ENCODE data around the gene NT5DC2. TPM values are rescaled to one million over a fixed set of nuclear protein-coding genes. Genes with fewer than 3 reads are reported as not detected.

NT5DC2 gene
- polyA plus RNA-seq, 1 experiment, result 97.9 TPM

DNA sequence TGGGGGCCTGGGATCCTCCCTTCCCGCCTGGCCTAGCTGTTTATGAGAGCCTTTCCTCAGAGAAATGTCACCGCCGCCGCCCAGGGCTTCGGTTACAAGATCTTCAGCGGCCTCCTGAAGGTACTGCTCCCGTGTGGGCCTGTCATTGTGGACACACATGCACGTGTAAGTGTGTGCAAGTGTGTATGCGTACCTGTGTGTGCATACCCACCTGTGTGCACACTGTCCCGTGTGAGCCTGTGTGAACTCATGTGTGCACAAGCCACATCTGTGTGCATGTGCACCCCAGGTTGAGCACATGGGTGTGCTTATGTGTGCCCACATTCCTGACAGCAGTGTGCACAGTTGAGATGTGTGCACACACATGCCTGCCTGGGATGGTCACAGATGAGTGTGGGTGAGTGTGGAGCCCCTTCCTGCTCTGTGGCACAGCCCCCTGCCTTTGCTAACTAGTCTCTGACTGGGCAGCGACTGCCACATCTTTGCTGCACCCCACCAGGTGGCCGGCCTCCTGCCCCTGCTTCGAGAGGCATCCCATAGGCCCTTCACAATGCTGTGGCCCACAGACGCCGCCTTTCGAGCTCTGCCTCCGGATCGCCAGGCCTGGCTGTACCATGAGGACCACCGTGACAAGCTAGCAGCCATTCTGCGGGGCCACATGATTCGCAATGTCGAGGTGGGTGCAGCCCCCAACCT lies 14.1 kb downstream of the NT5DC2 start:
- Histone ChIP-seq H3K27ac (ENCODE audit: low read depth, low read length) (no peak overlapping the region), H3K4me3 (ENCODE audit: low read depth, low read length) (no peak overlapping the region), H3K9me3 (ENCODE audit: control insufficient read depth, insufficient read depth, low read length) (no peaks in the 10 kb centered on the region; the same call in 1 of the 2 replicates), H3K27me3 (ENCODE audit: control insufficient read depth, insufficient read depth, low read length) (no peaks in the 10 kb centered on the region)
- TF ChIP-seq, protein P1, sequence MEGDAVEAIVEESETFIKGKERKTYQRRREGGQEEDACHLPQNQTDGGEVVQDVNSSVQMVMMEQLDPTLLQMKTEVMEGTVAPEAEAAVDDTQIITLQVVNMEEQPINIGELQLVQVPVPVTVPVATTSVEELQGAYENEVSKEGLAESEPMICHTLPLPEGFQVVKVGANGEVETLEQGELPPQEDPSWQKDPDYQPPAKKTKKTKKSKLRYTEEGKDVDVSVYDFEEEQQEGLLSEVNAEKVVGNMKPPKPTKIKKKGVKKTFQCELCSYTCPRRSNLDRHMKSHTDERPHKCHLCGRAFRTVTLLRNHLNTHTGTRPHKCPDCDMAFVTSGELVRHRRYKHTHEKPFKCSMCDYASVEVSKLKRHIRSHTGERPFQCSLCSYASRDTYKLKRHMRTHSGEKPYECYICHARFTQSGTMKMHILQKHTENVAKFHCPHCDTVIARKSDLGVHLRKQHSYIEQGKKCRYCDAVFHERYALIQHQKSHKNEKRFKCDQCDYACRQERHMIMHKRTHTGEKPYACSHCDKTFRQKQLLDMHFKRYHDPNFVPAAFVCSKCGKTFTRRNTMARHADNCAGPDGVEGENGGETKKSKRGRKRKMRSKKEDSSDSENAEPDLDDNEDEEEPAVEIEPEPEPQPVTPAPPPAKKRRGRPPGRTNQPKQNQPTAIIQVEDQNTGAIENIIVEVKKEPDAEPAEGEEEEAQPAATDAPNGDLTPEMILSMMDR (IDR thresholded peaks at IDR 0.05; ENCODE audit: low read depth, low read length), result no peak
- no peak for DNase-seq (ENCODE audit: low read depth, low spot score)
- ChIA-PET CTCF (interaction anchor here (0.7 kb wide), 1 partner anchor 13 kb away, joined by 3 read pairs; no protein-coding TSS in a partner anchor), POLR2A (no interaction called here)

DNA sequence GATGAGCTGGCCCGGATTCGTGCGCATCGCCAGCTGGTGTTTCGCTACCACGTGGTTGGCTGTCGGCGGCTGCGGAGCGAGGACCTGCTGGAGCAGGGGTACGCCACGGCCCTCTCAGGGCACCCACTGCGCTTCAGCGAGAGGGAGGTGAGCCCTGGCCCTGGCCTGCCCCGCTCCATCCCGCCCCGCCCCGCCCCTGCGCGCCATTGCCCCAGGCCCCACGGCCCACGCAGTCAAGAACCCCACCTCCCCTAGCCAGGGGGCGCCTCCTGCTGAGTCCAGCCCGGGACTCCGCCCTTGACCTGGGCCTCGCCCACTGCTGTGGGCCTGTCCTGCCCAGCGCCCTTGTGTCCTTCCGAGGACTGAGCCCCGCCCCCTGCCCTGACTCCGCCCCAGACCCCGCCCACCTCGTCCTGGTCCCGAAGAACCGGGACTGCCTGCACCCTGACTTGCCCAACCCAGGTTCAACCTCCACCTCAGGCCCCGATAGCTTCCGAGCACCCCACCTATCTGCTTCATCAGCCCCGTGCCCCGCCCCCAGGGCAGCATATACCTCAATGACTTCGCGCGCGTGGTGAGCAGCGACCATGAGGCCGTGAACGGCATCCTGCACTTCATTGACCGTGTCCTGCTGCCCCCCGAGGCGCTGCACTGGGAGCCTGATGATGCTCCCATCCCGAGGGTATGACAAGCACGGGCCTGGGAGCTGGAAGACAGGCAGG lies 14.8 kb downstream of the NT5DC2 start:
- Histone ChIP-seq H3K4me3 (ENCODE audit: low read depth, low read length) (peak overlapping the region; percentile 41), H3K27me3 (ENCODE audit: control insufficient read depth, insufficient read depth, low read length) (peaks cover 3% of the 10 kb centered on the region), H3K9me3 (ENCODE audit: control insufficient read depth, insufficient read depth, low read length) (no peaks in the 10 kb centered on the region; the same call in 1 of the 2 replicates), H3K27ac (ENCODE audit: low read depth, low read length) (no peak overlapping the region)
- ChIA-PET POLR2A (no interaction called here), CTCF (interaction anchor here (0.7 to 0.8 kb wide), 2 partner anchors 13 to 179 kb away, joined by 3 read pairs; no protein-coding TSS in a partner anchor)
- no peak for DNase-seq (ENCODE audit: low read depth, low spot score)
- TF ChIP-seq, protein P1 (IDR thresholded peaks at IDR 0.05; ENCODE audit: low read depth, low read length), result no peak

DNA sequence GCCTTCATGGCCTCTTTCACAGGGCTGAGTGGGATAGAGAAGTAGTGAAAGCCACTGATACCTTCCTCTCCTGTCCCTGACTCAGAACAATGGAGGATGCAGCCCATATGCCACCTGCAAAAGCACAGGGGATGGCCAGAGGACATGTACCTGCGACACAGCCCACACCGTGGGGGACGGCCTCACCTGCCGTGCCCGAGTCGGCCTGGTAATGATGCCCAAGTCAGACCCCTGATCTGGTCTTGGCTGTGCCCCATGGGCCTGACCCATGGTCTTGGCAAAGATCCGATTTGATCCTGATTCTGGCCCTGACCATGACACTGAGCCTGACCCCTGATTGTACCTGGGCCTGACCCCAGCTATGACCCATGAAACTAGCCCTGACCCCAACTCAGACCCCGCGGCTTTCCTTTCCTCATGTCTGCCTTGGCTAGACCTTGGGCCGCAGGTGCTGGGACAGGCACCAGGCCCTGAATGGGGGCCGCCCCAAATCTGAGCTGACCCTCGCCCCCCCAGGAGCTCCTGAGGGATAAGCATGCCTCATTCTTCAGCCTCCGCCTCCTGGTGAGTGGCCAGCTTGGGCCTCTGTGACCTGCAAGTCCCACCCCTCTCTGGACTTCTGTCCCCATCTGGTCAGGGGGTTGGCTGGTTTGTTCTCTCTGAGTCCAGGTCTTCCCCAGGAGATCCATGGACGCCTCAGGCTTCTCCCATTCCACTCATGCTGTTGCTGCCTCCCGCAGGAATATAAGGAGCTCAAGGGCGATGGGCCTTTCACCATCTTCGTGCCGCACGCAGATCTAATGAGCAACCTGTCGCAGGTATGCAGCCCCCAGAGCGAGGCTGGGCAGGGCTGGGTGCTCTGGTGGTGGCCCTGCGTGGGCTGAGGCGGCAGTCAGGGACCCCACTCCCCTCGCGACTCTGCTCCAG lies 15.6 kb downstream of the NT5DC2 start:
- Histone ChIP-seq H3K9me3 (ENCODE audit: control insufficient read depth, insufficient read depth, low read length) (no peaks in the 10 kb centered on the region; the same call in 1 of the 2 replicates), H3K27me3 (ENCODE audit: control insufficient read depth, insufficient read depth, low read length) (peaks cover 11% of the 10 kb centered on the region), H3K4me3 (ENCODE audit: low read depth, low read length) (peak overlapping the region; percentile 41), H3K27ac (ENCODE audit: low read depth, low read length) (no peak overlapping the region)
- TF ChIP-seq, protein P1 (IDR thresholded peaks at IDR 0.05; ENCODE audit: low read depth, low read length), result no peak
- no peak for DNase-seq (ENCODE audit: low read depth, low spot score)
- ChIA-PET CTCF (interaction anchor here (0.8 kb wide), 2 partner anchors 106 to 178 kb away, joined by 3 to 4 read pairs; no protein-coding TSS in a partner anchor), POLR2A (interaction anchor here (1.1 kb wide), 1 partner anchor 14 kb away, joined by 3 read pairs; no protein-coding TSS in a partner anchor)

DNA sequence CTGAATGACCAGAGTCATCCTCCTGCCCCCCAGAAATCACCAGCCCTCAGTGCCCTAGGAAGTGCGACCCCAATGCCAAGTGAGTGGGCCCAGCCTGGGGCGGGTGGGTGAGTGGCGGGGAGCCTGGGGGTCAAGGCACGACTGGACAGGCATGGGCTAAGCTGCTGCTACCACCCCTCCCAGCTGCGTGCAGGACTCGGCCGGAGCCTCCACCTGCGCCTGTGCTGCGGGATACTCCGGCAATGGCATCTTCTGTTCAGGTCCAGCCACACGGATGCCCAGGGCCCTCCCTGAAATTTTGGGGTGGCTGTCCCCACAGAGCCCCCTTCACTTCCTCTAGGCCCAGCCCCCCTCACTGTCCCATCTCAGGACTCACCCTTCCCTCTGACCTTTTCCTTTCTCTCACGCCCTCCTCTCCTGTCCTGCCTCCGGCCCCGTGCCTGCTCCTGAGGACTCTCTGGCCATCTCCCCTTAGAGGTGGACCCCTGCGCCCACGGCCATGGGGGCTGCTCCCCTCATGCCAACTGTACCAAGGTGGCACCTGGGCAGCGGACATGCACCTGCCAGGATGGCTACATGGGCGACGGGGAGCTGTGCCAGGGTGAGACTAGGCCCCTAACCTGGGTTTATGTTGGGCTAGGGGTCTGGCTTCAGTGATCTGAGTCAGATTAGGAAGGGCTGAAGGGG lies 17.0 kb downstream of the NT5DC2 start:
- H3K27me3 ChIP-seq (ENCODE audit: control insufficient read depth, insufficient read depth, low read length), result peaks cover 19% of the 10 kb centered on the region
- TF ChIP-seq, protein P1 (IDR thresholded peaks at IDR 0.05; ENCODE audit: low read depth, low read length), result no peak
- no peak overlapping the region for H3K4me3 ChIP-seq (ENCODE audit: low read depth, low read length)
- CTCF ChIA-PET, result no interaction called here
- DNase-seq (ENCODE audit: low read depth, low spot score), result no peak
- no peak overlapping the region for H3K27ac ChIP-seq (ENCODE audit: low read depth, low read length)
- no peaks in the 10 kb centered on the region; the same call in 1 of the 2 replicates for H3K9me3 ChIP-seq (ENCODE audit: control insufficient read depth, insufficient read depth, low read length)
- POLR2A ChIA-PET, result interaction anchor here (1.1 kb wide), 1 partner anchor 15 kb away, joined by 3 read pairs; no protein-coding TSS in a partner anchor

All from AG04450 (cell line).